RKO (cell line): ENCODE results near the gene TXN.
A peak's percentile ranks its signal among the peaks of the same experiment; 100 is the strongest.

ENCODE experiments used
- DNase-seq: peaks from one replicate; pipeline ENCODE4 v3.0.0-alpha.2; 2016; ENCODE audit warnings: low spot score

The TXN gene

DNA sequence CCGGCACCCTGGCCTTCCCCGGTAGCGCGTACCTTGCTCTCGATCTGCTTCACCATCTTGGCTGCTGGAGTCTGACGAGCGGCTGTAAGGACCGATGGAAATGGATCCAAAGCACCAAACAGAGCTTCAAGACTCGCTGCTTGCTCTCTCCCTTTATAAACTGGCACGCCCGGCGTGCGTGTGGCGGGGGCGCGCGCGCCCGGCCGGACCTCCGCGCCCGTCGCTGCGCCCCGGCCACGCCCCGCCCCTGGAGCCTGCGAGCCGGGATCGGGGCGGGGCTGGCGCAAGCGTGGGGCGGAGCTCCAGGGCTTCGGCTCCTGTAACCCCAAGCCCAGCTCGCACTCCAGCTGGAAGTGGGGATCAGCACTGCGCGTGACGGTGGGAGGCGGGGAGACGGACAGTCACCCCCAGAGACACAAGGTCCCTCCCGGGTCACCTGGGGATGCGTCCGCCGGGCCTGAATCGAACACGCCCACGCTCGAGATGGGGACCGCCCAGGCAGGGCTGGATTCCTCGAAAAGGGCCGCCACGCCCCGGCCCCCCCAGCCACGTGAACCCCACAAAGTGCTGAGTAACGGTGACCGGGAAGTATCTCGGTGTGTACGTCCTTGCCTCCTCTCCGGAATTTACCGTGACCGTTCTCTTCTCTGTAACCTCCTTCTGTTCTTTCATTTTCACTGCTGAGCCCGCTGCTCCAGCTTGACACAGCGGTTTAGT, at the start of gene TXN:
TXN (minus strand) TSS at position 128 of the 717 bp plus-strand sequence; CDS start at position 56, 72 bp downstream.
- DNase-seq: peak; percentile 94

- no peak for DNase-seq
Measured at GRCh38 chr9:110303133-110303532, 46.8 kb upstream of the TXN start.

GRCh38 chr9:110298043-110298605, 41.8 kb upstream of the TXN start:
- no peak for DNase-seq

DNA sequence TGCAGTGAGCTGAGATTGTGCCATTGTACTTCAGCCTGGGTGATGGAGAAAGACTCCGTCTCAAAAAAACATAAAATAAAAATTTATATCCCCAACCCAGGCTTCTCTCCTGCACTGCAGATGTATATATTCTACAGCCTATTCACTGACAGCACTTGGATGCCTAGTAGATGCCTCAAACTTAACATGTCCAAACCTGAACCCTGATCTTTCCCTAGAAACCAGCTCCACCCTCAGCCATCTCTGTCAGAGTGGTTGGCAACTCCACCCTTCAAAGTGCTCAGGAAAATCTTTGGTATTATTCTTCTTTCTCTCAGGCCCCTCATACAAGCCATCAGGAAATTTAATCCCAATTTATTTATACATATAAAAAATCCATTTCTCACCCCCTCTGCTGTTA, 36.9 kb upstream of the TXN start:
- DNase-seq: no peak

DNA sequence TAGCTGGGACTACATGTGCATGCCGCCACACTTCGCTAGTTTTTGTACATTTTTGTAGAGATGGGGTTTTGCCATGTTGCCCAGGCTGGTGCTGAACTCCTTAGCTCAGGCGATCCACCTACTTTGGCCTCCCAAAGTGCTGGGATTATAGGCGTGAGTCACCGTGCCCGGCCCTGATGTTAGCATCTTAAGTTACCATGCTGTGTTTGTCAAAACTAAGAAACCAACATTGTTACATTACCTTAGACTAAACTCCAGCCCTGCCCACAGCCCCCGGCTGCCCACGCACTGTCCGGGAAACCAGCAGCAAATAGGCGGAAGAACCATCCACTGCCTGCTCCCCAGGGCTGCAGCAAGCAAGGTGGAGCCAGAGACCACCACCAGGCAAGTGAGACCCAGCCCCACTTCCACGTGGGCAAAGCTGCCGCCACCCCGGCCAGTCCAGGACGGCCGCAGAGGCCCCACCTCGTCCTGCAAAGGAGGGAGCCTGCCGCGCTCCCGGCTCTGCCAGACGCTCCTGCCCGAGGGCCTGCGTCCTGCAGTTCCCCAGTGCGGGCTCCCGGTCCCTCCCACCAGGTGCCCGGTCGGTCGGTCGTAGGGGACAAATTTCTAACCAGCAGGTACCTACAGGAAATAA, 35.7 kb upstream of the TXN start:
- DNase-seq: no peak

- DNase-seq: no peak
Measured at GRCh38 chr9:110290001-110290400, 33.7 kb upstream of the TXN start.

GRCh38 chr9:110288503-110288902, 32.2 kb upstream of the TXN start:
- no peak for DNase-seq

GRCh38 chr9:110287289-110287680, 31.0 kb upstream of the TXN start:
- no peak for DNase-seq

DNA sequence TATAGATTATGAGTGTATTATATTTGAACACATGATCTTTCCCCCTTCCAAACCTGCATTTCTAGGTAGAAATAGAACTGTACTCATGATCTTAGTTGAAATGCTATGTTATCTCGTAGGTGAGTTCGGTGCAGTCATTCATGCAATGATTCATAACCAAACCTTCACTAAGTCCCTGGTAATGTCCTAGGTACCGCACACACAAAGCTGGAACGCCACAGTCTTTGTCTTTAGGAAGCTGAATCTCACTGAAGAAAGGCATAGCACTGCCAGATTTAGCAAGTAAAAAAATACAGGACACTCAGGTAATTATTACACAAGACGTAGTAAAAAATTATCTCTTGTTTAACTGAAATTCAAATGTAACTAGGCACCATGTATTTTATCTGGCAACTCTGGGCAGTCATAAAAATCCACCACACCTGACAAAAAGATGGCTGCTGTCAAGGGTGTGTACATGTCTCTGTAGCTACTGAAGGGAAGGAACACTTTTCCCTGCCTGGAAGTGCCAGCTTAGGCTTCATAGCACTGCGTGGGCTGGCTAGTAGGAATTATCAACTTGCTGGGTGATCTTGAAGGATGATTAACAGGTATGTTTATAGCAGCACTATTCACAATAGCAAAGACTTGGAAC, 28.0 kb upstream of the TXN start:
- no peak for DNase-seq

- no peak for DNase-seq
Measured at GRCh38 chr9:110283751-110284150, 27.4 kb upstream of the TXN start.

DNA sequence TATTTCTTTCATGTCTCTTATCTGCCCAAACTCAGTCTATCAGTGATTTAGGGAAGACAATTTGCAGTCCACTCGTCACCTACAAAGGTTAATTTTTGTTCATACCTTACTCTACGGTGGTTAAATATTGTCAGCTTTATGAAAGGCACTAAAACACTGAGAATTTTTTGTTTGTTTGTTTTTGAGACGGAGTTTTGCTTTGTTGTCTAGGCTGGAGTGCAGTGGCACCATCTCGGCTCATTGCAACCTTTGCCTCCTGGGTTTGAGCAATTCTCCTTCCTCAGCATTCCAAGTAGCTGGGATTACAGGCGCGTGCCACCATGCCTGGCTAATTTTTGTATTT, 26.4 kb upstream of the TXN start:
- no peak for DNase-seq

DNA sequence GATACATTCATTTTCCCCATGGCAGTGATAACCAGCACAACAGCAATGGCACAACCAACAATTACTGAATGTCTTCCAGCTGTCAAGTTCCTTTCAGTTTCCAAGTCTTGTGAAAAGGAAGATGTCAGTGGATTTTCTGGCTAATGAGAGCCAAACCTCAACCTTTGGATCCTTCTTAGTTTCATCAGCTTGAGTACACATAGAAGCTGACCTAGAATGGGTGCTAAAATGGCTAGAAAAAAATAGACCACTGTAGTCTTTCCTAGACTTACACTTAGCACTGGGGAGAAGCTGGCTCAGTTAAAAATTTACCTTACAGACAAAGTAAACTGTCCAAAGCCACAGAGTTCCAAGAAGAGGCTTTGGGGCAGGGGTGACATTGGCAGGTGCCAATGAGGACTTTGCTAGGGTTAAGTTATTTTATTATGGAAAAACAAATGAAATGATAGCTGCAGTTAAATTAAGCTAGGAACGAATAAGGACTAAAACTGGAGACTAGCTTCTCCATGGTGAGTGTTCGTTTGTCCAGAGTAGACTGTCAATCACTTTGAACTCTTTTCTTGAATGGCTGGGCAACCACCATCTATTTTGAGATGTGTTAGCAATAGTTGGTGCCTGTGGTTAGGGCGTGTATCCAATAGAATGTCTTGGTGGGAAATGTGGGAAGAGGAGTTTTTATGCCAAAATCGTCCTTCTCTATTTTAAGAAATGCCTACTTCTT, 25.9 kb upstream of the TXN start:
- no peak for DNase-seq

DNA sequence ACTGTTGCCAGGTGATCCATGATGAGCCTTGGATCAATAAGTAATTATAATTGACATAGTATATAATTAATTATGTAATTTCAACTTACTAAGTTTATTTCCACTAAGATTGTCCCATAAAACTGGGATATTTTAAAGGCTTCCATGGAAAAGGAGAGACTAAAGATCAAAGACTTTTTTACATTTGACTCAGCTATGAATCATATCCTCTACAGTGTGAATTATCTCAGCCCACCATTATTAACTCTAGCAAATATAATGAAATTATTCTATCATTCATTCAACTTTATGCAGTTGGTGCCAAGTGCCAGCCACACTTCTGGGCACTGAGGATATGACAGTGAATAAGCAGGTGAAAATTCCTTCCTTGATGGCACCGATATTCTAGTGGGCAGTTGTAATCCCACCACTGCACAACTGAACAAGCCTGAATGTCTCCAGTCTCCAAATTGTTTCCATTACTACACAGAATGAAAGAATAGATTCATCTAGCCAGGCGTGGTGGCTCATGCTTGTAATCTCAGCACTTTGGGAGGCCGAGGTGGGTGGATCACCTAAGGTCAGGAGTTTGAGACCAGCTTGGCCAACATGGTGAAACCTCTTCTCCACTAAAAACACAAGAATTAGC, 21.9 kb upstream of the TXN start:
- DNase-seq: peak; percentile 69

DNA sequence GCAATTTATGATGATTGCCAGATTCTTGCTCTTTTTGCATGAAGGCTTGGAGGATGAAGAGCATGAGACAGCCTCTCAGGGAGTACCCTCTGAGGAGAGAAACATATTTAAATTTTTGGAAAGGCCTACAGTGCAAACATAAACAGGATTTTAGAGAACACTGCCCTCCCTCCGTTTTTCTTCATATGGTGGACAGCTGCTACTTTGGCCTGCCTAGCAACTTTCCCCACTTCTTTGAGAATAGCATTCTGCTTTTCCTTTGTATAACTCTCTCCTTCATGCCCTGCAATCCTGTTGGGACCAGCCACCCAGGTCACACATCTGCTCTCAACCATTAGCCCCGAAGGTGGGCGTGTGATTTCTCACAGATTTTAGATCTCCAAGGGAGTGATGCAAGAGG, 20.5 kb upstream of the TXN start:
- DNase-seq: no peak

GRCh38 chr9:110270211-110270995, 14.1 kb upstream of the TXN start:
- no peak for DNase-seq

DNA sequence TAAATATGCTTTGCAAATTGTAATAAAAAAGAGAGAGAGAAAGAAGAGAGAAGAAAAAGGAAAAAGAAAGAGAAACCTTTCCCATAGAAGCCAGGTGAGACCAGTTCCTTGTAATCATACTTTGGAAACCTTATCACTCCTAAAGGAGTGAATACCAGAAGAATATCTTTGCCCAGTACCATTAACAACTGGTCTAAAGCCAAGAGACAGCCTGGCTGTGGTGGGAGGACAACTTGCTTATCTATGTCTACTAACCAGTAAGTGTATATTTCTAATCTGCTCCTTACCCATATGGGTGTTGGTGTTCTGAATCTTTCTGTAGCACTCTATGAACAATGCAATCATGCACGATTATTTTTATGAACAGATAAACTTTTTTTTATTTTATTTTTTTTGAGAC, 10.5 kb upstream of the TXN start:
- DNase-seq: no peak

GRCh38 chr9:110261632-110262031, 5.3 kb upstream of the TXN start:
- DNase-seq: no peak

DNA sequence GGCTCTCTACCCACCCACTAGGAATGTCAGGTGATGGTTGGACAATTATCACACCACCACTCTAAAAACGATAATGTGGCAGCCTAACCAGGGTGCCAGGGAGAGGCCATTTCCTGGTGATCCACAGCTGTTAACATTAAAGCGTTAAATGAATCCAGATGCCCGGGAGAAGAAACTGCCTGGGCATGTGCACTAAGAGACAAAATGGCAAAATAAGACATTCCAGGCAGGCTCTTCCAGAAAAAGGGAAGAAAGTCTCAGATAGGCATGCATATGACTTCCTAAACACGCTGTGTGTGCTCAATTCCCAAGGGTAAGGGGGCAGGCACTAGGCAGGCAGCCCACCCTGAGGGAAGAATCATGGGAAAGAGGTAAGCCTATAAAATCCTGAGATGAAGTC, 4.6 kb upstream of the TXN start:
- no peak for DNase-seq

- no peak for DNase-seq
Measured at GRCh38 chr9:110259566-110259965, 3.3 kb upstream of the TXN start.

DNA sequence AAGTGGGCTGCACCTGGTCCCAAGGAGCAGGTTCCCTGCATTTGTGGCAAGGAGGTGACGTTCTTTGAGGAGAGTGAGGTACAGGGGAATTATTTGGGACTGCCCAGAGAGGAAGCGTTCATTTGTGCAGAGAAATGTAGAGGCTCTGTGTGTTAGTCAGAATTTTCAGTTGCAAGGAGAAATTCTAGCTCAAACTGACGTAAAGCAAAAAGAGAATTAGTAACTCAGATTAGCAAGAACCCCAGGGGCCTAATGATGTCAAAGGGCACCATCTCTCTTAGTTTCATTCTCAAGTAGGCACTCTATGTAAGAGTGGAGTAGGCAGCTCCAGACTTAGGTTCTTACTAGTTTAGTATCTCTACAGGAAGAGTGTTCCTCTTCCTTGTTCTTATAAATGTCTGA, 2.4 kb upstream of the TXN start:
- DNase-seq: no peak

DNA sequence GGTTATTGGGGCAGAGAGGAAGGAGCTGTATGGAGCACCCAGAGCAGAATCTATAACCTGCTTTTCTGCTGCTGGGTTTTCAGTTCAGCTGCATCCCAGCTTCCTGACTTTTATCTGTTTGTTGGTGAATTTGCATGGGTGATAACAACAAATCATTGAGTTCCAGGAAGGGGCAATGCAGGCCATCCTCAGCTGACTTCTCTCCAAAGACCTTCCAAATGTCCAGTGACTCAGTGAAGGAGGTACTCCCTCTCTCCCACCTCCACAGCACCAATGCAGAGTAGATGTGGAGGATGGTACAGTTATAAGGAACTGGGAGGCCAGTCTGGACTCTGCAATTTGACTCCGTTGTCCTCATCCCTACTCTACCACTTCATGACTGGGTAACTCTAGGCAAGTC, 1.6 kb upstream of the TXN start:
- DNase-seq: no peak
